ENCODE data around the gene SNRNP35. TPM values are rescaled to one million over a fixed set of nuclear protein-coding genes. Genes with fewer than 3 reads are reported as not detected.
A peak's percentile ranks its signal among the peaks of the same experiment; 100 is the strongest.

Gene SNRNP35
- total and polyA plus RNA-seq, 9 of the 15 experiments (the other 6 are each of a cell fraction or from before 2014, with no cell fraction given) = 17.7 to 41.0 (median 25.5) TPM

GRCh38 chr12:123506843-123507236 lies 48.9 kb downstream of the SNRNP35 start:
- BruUV-seq (replicated peaks) = no TSS peak
- Histone ChIP-seq H3K27ac (ENCODE audit: extremely low read depth, low read depth, low read length) (no peak overlapping the region), H4K20me1 (replicated peaks; ENCODE audit: control insufficient read depth, insufficient read depth, low read length) (no peaks in the 10 kb centered on the region), H3K9ac (ENCODE audit: insufficient read depth in 1 of 2, low read depth in 2 of 2, low read length in 2 of 2) (no peak overlapping the region), H2AFZ (ENCODE audit: low read depth, low read length) (no peak overlapping the region), H3K4me1 (replicated peaks in 1 of 2; ENCODE audit: control insufficient read depth in 2 of 2, insufficient read depth in 2 of 2, low read length in 2 of 2) (peaks cover 0 to 11% of the 10 kb centered on the region in 2 experiments; a peak in 2 of 5 replicates), H3K36me3 (ENCODE audit: control insufficient read depth, insufficient read depth, low read length) (peaks cover 22% of the 10 kb centered on the region), H3K79me2 (ENCODE audit: control insufficient read depth, insufficient read depth, low read length) (no peaks in the 10 kb centered on the region), H3K4me2 (ENCODE audit: insufficient read depth, low read length) (no peak overlapping the region), H3K9me1 (ENCODE audit: control insufficient read depth, insufficient read depth, low read length) (no peaks in the 10 kb centered on the region), H3K27me3 (ENCODE audit: control insufficient read depth in 2 of 2, insufficient read depth in 2 of 2, low read length in 2 of 2) (no peaks in the 10 kb centered on the region; a peak in 1 of 5 replicates), H3K9me3 (replicated peaks; ENCODE audit: control insufficient read depth, insufficient read depth, low read depth, low read length) (no peaks in the 10 kb centered on the region), H3K4me3 (no peak overlapping the region)
- intact Hi-C loops (cut with micrococcal nuclease) = no loop called here
- CTCF ChIA-PET (ENCODE audit: low intra/inter-chr PET ratio) = no interaction called here
- in situ Hi-C loops (cut with MboI) = no loop called here
- TF ChIP-seq ATF4 (CRISPR knock-in tag; IDR thresholded peaks at IDR 0.05) (no peak), LARP7 (IDR thresholded peaks at IDR 0.05) (no peak), ZNF184 (CRISPR knock-in tag; IDR thresholded peaks at IDR 0.05) (peak; percentile 85), HOXB6 (CRISPR knock-in tag; IDR thresholded peaks at IDR 0.05; ENCODE audit: borderline replicate concordance) (no peak), TFE3 (CRISPR knock-in tag; IDR thresholded peaks at IDR 0.05) (no peak)
- no peak for FAIRE-seq
- WGBS (ENCODE audit: insufficient coverage, low coverage, missing lambda C conversion rate) = 78% methylated on average over 6 of the region's 6 CpGs
- POLR2A ChIA-PET = interaction anchor here (0.7 to 1.1 kb wide), 2 partner anchors 9 to 12 kb away, joined by 3 to 4 read pairs; no protein-coding TSS in a partner anchor
- no peak for DNase-seq (ENCODE audit: extremely low read depth in 1 of 4, low spot score in 3 of 4)
- ATAC-seq = no peak

Measured in K562 (cell line).